Lung (tissue), 12 donors: Measurements from ENCODE around the gene COL9A3. TPM values are rescaled to one million over a fixed set of nuclear protein-coding genes. Genes with fewer than 3 reads are reported as not detected.

Experiments used
- ATAC-seq: fragments of 200-7000 bp; cut with Tn5 transposase; one replicate; pipeline ENCODE4 v1.9.1; 2020; ENCODE audit warnings: moderate number of reproducible peaks; ENCODE audit not compliant: insufficient read depth, low FRiP score
- DNase-seq, 3 donors: peaks; one replicate each; pipeline ENCODE4 v3.0.0-alpha.2; 2013 to 2017
- H3K27ac ChIP-seq, 2 donors: one replicate each; pipeline ENCODE4 v1.5.1; 2013; ENCODE audit warnings: mild to moderate bottlenecking in 2 of 2, moderate library complexity in 2 of 2, control low read depth in 1 of 2, inconsistent platforms in 1 of 2, low read depth in 1 of 2, low read length in 1 of 2
- H3K27me3 ChIP-seq, 3 donors: one replicate each; pipeline ENCODE4 v1.5.1; 2013; ENCODE audit warnings: low read length in 2 of 3; ENCODE audit not compliant: control insufficient read depth in 3 of 3, insufficient read depth in 3 of 3
- H3K36me3 ChIP-seq, 4 donors: one replicate each; pipeline ENCODE4 v1.5.1; 2013; ENCODE audit warnings: low read length in 4 of 4, mild to moderate bottlenecking in 1 of 4, moderate library complexity in 1 of 4; ENCODE audit not compliant: control insufficient read depth in 4 of 4, insufficient read depth in 4 of 4
- H3K4me1 ChIP-seq, 5 donors: one replicate each; pipeline ENCODE4 v1.5.1; 2013; ENCODE audit warnings: low read length in 5 of 5, mild to moderate bottlenecking in 2 of 5, moderate library complexity in 1 of 5; ENCODE audit not compliant: control insufficient read depth in 5 of 5, insufficient read depth in 5 of 5
- H3K4me3 ChIP-seq: one replicate; pipeline ENCODE4 v1.5.1; 2013; ENCODE audit warnings: mild to moderate bottlenecking, control low read depth, moderate library complexity
- H3K9ac ChIP-seq, 2 donors: one replicate each; pipeline ENCODE4 v1.5.1; 2013; ENCODE audit warnings: low read length in 2 of 2, control low read depth in 1 of 2; ENCODE audit not compliant: insufficient read depth in 1 of 2
- H3K9me3 ChIP-seq, 4 donors: one replicate each; pipeline ENCODE4 v1.5.1; 2013; ENCODE audit warnings: low read length in 3 of 4, mild to moderate bottlenecking in 1 of 4, moderate library complexity in 1 of 4; ENCODE audit not compliant: control insufficient read depth in 4 of 4, insufficient read depth in 3 of 4
- WGBS, 2 donors: extraction: QIAGEN DNeasy Blood & Tissue Kit; methylation state at CpG; one replicate each; pipeline ENCODE4 v1.1.7; 2013; 5-methylcytosine and 5-hydroxymethylcytosine counted together
- polyA plus RNA-seq, 2 donors: library from polyadenylated mRNA; stranded (reverse); fragments of 200-250 nt; gene quantifications; one replicate each; pipeline ENCODE4 v1.2.1, GENCODE V29; 2013
- total RNA-seq, 2 donors: library from RNA; depleted of rRNA in 1 of 2; stranded (reverse); fragments of >200 nt in 1 of 2; gene quantifications; one replicate each; pipeline ENCODE4 v1.2.1, GENCODE V29; 2014 to 2021
- TF ChIP-seq, protein P1 (sequence below): IDR thresholded peaks from 2 replicates; pipeline ENCODE4 v1.5.1; 2012; ENCODE audit warnings: mild to moderate bottlenecking; ENCODE audit errors: control extremely low read depth, extremely low read depth
- donor health status: control.
- donor health status: control.
- donor health status: Bipolar disorder and iron deficiency.
- donor health status: healthy.
- donor health status: DM: yes; HTN: yes; CAD: no.

The COL9A3 gene
- total and polyA plus RNA-seq, 4 donors, result 0.55 to 26.1 (median 4.0) TPM

DNA sequence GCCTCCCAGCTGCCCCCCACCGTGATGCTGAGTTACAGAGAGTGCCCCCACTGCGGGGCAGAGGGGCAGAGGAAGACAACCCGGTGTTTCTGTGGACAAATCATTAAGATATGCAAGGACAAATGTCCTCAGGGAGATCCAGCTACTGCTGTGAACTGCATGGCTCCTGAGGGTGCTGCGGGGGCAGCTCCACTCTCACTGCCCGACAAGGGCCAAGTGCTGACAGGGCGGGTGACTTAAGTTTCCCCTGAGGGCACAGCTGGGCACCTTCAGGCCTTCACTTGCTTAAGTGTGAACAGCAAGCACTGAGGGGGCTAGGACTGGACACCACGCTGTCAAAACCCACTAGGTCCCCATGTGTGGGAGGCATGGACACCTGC lies 71.0 kb downstream of the COL9A3 start:
- H3K9me3 ChIP-seq, result no peaks in the 10 kb centered on the region
- no peak overlapping the region for H3K27ac ChIP-seq
- H3K4me3 ChIP-seq, result no peak overlapping the region
- TF ChIP-seq, protein P1, sequence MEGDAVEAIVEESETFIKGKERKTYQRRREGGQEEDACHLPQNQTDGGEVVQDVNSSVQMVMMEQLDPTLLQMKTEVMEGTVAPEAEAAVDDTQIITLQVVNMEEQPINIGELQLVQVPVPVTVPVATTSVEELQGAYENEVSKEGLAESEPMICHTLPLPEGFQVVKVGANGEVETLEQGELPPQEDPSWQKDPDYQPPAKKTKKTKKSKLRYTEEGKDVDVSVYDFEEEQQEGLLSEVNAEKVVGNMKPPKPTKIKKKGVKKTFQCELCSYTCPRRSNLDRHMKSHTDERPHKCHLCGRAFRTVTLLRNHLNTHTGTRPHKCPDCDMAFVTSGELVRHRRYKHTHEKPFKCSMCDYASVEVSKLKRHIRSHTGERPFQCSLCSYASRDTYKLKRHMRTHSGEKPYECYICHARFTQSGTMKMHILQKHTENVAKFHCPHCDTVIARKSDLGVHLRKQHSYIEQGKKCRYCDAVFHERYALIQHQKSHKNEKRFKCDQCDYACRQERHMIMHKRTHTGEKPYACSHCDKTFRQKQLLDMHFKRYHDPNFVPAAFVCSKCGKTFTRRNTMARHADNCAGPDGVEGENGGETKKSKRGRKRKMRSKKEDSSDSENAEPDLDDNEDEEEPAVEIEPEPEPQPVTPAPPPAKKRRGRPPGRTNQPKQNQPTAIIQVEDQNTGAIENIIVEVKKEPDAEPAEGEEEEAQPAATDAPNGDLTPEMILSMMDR, result no peak
- no peaks in the 10 kb centered on the region for H3K27me3 ChIP-seq
- H3K9ac ChIP-seq, result no peak overlapping the region
- peaks cover 26 to 51% (median 35%) of the 10 kb centered on the region in 4 donors for H3K36me3 ChIP-seq
- no peaks in the 10 kb centered on the region for H3K4me1 ChIP-seq
- ATAC-seq, result no peak
- 89 to 91% methylated on average over 7 of the region's 7 CpGs for WGBS, 2 donors
- DNase-seq, result no peak

DNA sequence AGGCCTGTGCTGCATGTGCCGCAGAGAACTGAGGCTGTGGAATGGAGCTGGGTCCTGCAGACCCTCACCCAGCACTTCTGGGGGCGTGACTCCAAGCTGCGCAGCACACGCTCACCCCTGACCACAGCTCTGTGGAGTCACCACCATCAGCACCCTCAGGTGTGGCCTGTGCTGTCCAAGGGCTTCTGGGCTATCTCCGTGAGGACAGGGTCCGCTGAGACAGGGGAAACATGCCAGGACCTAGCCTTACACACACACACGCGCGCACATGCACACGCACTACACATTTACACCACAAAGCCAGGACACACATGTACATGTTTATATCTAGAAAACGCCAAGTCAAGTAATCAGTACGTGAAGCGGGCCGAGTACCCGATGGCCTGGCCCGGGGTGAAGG lies 71.6 kb downstream of the COL9A3 start:
- H3K4me3 ChIP-seq, result no peak overlapping the region
- DNase-seq, result no peak

DNA sequence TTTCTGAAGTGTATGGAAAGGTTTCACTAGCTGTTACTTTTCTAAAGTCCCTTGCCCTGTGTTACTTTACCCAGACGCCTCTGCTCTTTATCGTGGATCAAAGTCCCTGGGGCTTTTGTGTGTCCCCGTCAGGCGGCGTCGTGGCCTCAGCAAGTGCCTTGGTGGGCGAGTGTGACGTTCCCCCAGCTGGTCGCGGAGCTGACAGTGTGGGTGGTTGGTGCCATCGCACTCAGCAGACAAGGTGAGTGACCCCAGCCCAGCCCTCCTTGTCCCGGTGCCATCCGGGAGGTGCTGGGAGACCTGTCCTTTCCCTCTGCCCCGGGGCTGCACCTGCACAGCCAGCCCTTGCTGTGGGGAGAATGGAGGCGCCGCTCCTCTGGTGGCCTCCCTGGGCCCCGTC lies 72.1 kb downstream of the COL9A3 start:
- DNase-seq (no peak), ATAC-seq (no peak)
- H3K27me3 ChIP-seq, result no peaks in the 10 kb centered on the region
- no peak overlapping the region for H3K27ac ChIP-seq
- no peak overlapping the region for H3K9ac ChIP-seq
- H3K9me3 ChIP-seq, result peaks cover 0 to 2% (median 0%) of the 10 kb centered on the region in 4 donors
- peaks cover 31 to 58% (median 41%) of the 10 kb centered on the region in 4 donors for H3K36me3 ChIP-seq
- H3K4me1 ChIP-seq, result no peaks in the 10 kb centered on the region
- TF ChIP-seq, protein P1, result no peak
- 94 to 97% methylated on average over 17 of the region's 17 CpGs for WGBS, 2 donors
- H3K4me3 ChIP-seq, result no peak overlapping the region

More for the DNA sequence above, 71.6 kb downstream of the COL9A3 start:
- ATAC-seq, result no peak
- Histone ChIP-seq H3K4me1 (no peaks in the 10 kb centered on the region), H3K27me3 (no peaks in the 10 kb centered on the region), H3K27ac (no peak overlapping the region), H3K9ac (no peak overlapping the region), H3K36me3 (peaks cover 26 to 53% (median 37%) of the 10 kb centered on the region in 4 donors), H3K9me3 (no peaks in the 10 kb centered on the region)
- 96% methylated on average over 16 of the region's 16 CpGs for WGBS, 2 donors
- TF ChIP-seq, protein P1, result no peak

DNA sequence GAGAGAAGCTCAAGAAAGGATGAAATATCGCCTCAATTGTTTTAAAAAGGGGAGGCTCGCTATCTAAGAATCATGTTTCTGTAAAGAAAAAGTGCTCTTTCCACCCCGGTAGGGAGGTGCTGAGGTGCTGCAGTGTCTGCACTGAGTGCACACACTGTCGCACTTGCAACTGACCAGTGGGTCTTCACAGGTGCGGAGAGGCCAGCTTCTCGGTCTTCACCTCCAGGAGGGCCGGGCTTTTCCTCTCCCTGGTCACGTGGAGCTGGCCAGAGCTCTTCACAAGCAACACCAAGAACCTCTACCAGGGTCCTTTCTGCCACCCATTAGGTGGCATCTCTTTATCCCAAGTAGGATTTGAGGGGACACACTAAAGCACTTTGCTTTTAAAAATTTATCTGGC lies 72.6 kb downstream of the COL9A3 start:
- H3K4me3 ChIP-seq, result no peak overlapping the region
- 93 to 94% methylated on average over 8 of the region's 8 CpGs for WGBS, 2 donors
- no peak overlapping the region for H3K27ac ChIP-seq

More for the DNA sequence above, 72.6 kb downstream of the COL9A3 start:
- no peaks in the 10 kb centered on the region for H3K4me1 ChIP-seq
- DNase-seq, result no peak
- H3K27me3 ChIP-seq, result no peaks in the 10 kb centered on the region
- peaks cover 36 to 63% (median 45%) of the 10 kb centered on the region in 4 donors for H3K36me3 ChIP-seq
- peaks cover 0 to 2% (median 0%) of the 10 kb centered on the region in 4 donors for H3K9me3 ChIP-seq
- no peak for ATAC-seq
- TF ChIP-seq, protein P1, result no peak
- no peak overlapping the region for H3K9ac ChIP-seq
